Measurements from ENCODE around the gene CDH4. TPM values are rescaled to one million over a fixed set of nuclear protein-coding genes. Genes with fewer than 3 reads are reported as not detected.

CDH4 gene
- total RNA-seq, 2 donors from 2014 or later, result 0.06 TPM; not detected in 1

DNA sequence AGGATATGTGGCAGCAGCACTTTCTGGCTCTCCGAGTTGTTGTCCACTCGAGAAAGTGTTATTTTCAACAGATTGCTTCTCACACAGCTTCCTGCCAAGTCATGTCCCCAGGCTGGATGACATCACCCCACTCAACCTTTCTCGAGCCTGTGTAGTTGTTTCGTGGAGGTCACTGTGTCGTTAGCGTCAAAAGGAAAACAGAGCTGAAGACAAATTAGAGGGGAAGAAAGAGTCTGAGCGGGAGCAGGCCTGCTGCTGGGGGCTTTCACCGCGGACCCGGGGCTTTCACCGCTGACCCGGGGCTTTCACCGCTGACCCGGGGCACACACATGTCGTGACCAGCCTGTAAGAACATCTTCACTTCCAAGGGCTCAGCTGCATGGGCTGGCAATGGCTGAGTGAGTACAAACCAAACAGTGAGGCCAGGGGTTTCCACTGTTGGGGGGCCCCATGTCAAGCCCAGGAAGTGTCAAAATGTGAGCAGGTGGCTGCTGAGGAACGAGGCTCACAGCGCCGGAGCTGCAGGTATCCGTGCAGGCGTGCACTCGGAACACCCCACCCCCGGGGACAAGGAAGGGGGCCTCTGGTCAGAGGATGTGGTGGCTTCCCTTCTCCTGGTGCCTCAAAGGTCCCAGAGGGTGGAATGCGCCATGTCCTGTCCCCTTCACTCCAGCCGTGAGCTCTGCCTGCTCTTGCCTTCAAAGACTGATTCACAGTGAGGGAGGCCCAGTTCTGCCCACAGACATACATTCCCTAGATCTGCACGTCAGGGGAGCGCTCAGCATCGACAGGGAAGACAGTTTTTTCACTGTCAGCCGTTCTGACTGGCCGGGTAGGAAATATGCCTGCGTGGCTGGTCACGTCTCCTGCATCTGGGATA is 447.7 kb downstream of the CDH4 start:
- DNase-seq (no peak), ATAC-seq (no peak)
- intact Hi-C loops (cut with DNase I, micrococcal nuclease), result no loop called here

GRCh38 chr20:61700595-61701140 is 448.6 kb downstream of the CDH4 start:
- intact Hi-C loops (cut with DNase I, micrococcal nuclease), result no loop called here
- no peak for DNase-seq
- ATAC-seq, result no peak

GRCh38 chr20:61701401-61701800 is 449.3 kb downstream of the CDH4 start:
- intact Hi-C loops (cut with DNase I, micrococcal nuclease), result no loop called here
- ATAC-seq (no peak), DNase-seq (no peak)

- no peak for DNase-seq
- intact Hi-C loops (cut with DNase I, micrococcal nuclease), result no loop called here
- no peak for ATAC-seq
These were observed 449.7 kb downstream of the CDH4 start for GRCh38 chr20:61701802-61702201.

- ATAC-seq (no peak), DNase-seq (no peak)
- intact Hi-C loops (cut with DNase I, micrococcal nuclease), result no loop called here
These were observed 450.2 kb downstream of the CDH4 start for GRCh38 chr20:61702246-61702645.

DNA sequence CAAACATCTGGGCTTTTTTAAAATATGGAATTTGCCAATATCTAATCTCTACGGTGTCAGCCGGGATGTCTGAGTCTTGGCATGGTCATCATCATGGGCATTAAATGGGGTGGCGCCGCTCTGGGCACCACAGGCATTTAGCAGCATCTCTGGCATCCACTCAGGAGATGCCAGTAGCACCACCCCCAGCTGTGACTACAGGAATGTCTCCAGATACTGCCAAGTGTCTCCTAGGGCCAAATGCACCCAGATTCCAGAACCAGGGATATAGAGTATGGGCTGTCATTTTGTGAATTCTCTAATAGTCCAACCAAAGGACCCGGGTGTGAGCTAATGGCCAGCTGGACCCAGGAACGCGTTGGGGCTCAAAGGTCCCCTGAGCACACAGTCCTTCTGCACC is 452.6 kb downstream of the CDH4 start:
- ATAC-seq, result no peak
- no peak for DNase-seq

DNA sequence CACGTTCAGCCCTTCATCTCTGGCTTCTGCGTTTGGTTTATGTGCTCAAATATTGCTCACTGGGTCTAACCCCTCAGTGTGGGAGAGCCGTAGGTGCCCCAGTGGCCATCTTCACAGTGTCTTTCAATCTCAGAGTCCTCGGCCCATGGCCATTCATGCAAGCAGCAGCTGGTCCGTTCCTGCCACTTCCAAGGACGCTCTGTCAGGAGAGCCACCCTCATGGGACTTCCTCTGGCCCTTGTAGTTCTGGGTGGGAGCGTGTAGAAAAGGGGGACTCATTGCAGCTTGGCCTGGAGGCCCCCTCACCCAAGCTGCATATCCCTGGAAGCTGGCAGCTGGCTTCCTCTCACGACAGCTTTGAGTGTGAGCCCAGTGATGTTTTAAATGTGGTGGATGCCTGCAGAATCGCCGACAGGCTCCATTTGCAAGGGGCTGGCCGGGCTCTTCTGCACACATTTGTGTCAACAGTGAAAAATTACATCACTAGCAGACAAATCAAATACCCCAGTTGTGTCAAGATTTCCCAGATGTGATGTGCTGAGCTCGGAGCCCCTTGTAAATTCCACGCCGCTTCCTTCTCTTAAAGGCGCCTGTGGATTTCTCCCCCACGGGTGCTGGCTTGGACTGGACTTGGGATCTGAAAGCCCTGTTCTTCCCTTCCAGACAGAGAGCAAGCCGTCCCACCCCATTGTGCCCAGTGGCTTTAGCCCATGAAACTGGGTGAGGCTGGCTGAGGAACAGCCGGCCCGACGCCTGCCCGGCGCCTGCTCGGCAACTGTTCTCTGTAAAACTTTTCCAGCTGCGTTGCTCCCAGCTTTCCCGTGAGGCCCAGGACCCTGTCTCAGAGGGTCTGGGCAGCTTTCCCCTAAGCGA is 453.6 kb downstream of the CDH4 start:
- ATAC-seq (no peak), DNase-seq (no peak)
- intact Hi-C loops (cut with DNase I, micrococcal nuclease), result no loop called here

More for the DNA sequence above, 452.6 kb downstream of the CDH4 start:
- intact Hi-C loops (cut with DNase I, micrococcal nuclease), result no loop called here

GRCh38 chr20:61706259-61706961 is 454.3 kb downstream of the CDH4 start:
- no peak for DNase-seq
- no peak for ATAC-seq
- intact Hi-C loops (cut with DNase I, micrococcal nuclease), result no loop called here

- DNase-seq (no peak), ATAC-seq (no peak)
- intact Hi-C loops (cut with DNase I, micrococcal nuclease), result no loop called here
These were observed 456.8 kb downstream of the CDH4 start for GRCh38 chr20:61708891-61709290.

DNA sequence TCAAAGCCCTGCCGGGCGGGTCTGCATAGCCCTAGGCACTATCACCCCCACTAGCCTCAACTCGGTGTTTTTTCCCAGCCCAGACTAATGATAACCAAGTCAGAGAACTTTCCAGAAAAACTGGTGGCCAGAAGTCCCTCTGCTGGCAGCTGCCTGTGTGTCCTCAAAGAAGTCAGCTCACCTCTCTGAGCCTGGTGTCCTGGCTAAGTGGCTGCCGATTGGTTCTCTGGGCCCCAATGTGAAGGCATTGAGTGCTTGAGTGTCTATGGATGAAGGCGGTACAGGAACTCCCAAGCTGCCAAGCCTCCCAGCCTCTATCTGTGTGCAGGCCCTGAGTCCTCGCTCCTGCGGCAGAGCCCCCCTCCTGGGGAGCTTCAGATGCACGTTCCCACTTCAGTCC is 458.0 kb downstream of the CDH4 start:
- DNase-seq (no peak), ATAC-seq (no peak)
- intact Hi-C loops (cut with DNase I, micrococcal nuclease), result no loop called here

DNA sequence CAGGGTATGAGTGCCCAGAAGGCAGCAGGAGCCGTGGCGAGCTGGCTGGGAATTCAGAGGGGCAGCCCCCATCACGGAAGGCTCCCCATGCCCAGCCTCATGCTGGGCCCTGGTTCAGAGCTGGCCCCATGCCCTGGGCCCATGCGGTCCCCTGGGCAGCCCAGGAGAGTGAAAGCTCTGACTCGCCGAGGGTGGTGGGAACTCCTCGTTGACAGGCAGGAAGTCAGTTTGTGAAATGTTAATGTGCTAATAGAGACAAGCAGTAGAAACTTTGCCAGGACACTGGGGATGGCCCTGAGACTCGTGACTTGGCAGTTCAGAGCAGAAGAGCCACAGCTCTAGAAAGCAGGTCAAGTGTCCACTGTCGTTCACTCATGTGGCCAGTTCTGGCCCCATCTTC is 460.6 kb downstream of the CDH4 start:
- intact Hi-C loops (cut with DNase I, micrococcal nuclease), result no loop called here
- no peak for DNase-seq
- ATAC-seq, result no peak

GRCh38 chr20:61718361-61719005 is 466.4 kb downstream of the CDH4 start:
- intact Hi-C loops (cut with DNase I, micrococcal nuclease), result no loop called here
- no peak for ATAC-seq
- DNase-seq, result no peak

DNA sequence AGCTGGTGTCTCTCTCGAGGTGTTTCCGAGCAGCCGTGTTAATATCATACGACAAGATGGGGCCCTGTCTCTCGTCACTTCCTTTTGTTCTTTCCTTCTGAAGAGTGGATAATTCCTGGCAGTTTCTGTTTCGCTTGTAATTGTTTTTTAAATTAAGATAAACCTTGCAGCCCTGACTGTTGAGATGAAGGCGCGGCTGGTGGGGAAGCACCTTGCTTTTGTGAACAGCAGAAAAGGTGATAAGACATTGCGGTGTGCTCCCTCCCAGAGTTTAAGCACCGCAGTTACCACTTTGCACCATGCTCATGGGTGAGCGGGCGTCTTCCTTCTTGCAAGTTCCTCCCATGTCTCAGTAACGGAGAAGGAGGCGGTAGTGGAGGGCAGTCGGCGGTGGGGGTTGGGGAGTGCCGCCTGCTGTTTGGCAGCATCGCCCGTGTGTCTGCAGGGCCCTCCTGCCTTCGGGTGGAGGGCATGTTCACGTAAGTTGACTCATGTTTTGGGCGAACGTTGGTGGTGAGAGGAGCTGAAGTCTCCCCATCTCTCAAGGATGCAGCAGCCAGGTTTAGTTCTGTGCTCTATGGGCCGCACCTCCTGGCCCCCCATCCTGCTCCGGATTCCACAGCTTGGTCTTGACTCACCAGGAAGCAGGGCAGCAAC is 467.8 kb downstream of the CDH4 start:
- DNase-seq (no peak), ATAC-seq (no peak)
- intact Hi-C loops (cut with DNase I, micrococcal nuclease), result no loop called here

DNA sequence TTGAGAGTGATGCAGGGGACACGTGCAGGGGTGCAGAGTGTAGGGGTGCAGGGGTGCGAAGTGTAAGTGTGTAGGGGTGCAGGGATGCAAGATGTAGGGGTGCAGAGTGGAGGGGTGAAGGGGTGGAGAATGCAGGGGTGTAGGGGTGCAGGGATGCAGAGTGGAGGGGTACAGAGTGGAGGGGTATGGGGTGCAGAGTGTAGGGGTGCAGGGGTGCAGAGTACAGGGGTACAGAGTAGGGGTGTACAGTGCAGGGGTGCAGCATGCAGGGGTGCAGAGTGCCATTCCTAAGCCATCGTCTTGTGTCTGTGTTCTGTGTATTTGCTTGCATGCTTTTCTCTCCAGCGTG is 468.3 kb downstream of the CDH4 start:
- ATAC-seq, result no peak
- intact Hi-C loops (cut with DNase I, micrococcal nuclease), result no loop called here
- DNase-seq, result no peak

- intact Hi-C loops (cut with DNase I, micrococcal nuclease), result no loop called here
- ATAC-seq (no peak), DNase-seq (no peak)
These were observed 470.2 kb downstream of the CDH4 start for GRCh38 chr20:61722146-61722678.

DNA sequence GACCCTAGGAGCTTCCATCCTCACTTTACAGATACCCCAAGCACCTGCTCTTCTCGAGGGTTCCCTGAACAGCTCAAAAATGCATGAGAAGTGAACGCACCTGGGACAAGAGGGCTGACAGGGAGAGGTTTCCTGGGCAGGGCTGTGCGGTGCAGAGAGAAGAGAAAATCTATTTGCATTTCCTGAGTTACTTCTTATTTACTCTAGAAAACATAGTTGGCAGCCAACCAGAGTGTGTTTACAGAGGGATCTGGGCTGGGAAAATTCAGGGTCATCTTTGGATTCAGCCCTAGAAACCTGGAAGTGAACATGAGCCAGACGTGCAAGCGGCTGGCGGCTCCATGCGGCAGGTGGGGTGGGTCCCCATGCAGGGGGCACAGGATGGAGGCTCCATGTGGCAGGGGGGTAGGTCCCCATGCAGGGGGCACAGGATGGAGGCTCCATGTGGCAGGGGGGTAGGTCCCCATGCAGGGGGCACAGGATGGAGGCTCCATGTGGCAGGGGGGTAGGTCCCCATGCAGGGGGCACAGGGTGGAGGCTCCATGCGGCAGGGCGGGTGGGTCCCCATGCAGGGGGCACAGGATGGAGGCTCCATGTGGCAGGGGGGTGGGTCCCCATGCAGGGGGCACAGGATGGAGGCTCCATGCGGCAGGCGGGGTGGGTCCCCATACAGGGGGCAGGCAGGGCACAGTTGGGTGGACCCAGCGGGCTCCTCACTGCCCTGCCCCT is 471.6 kb downstream of the CDH4 start:
- no peak for ATAC-seq
- intact Hi-C loops (cut with DNase I, micrococcal nuclease), result no loop called here
- no peak for DNase-seq

DNA sequence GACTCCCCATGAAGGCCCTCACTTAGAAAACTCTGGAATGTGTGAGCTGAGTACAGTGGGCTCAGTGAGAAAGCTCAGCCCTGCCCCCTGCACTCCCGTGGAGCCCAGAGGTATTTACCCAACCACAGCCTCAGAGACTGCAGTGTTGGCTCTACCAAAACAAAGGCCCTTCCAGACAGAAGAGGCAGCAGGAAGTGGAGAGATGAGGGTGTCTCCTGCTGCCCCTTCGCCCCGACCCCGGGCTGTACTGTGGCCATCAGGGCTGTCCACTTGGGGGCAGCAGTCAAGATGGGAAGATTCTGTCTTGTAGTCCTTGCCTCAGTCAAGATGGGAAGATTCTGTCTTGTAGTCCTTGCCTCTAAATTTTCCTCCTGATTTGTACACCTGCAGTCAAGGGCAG is 472.3 kb downstream of the CDH4 start:
- ATAC-seq (no peak), DNase-seq (no peak)
- intact Hi-C loops (cut with DNase I, micrococcal nuclease), result no loop called here
